K562 (cell line): ENCODE measurements around the gene ZFP57. TPM values are rescaled to one million over a fixed set of nuclear protein-coding genes. Genes with fewer than 3 reads are reported as not detected.
A peak's percentile ranks its signal among the peaks of the same experiment; 100 is the strongest.

Experiments
- ATAC-seq: fragments of 200-7000 bp; cut with Tn5 transposase; 3 replicates; pipeline ENCODE4 v1.9.1; 2020; ENCODE audit warnings: moderate library complexity
- BruUV-seq: library from RNA; stranded (reverse); fragments of 400-500 nt; replicated peaks from 2 replicates; lab custom pipeline; 2021; lab: Mats Ljungman, UMichigan
- CTCF ChIA-PET: fragments of 300-600 bp; formaldehyde crosslinking; extraction: SDS; loops from one replicate; lab custom pipeline; 2021; ENCODE audit warnings: low intra/inter-chr PET ratio; lab: Yijun Ruan, JAX
- POLR2A ChIA-PET: fragments of 300-600, 350-650 bp; sonication (Branson Sonifier 250); formaldehyde crosslinking; extraction: SDS; loops from one replicate; lab custom pipeline; 2021; ENCODE audit warnings: antibody characterized with exemption, inconsistent platforms; lab: Yijun Ruan, JAX
- DNase-seq, 4 experiments: peaks; one replicate each; pipeline versions ENCODE4 v3.0.0 to v3.0.0-alpha.2; 2011 to 2018; ENCODE audit warnings: low spot score in 3 of 4, mixed read lengths in 3 of 4; ENCODE audit errors: extremely low read depth in 1 of 4
- FAIRE-seq: peaks from 2 replicates; lab custom pipeline; 2011; peaks lifted over from hg19 to GRCh38; lab: Jason Lieb, UNC
- H2AFZ ChIP-seq: 2 replicates; pipeline ENCODE4 v1.6.0; 2011; ENCODE audit warnings: low read depth, low read length, control low read depth, inconsistent platforms
- H3K27ac ChIP-seq: fragments of 200-600 bp; 3 replicates; pipeline ENCODE4 v1.8.0; 2011; ENCODE audit warnings: low read depth, mild to moderate bottlenecking, control low read depth, inconsistent platforms, low read length, moderate library complexity, mixed read lengths; ENCODE audit errors: extremely low read depth
- H3K27me3 ChIP-seq, 2 experiments: fragments of 300-600 bp in 1 of 2; 2 replicates in 1 of 2; 3 replicates in 1 of 2; pipeline versions ENCODE4 v1.6.0 to v1.8.0; 2011; ENCODE audit warnings: inconsistent platforms in 2 of 2, low read length in 2 of 2, mild to moderate bottlenecking in 1 of 2, mixed read lengths in 1 of 2, moderate library complexity in 1 of 2; ENCODE audit not compliant: control insufficient read depth in 2 of 2, insufficient read depth in 2 of 2
- H3K36me3 ChIP-seq: fragments of 300-600 bp; 3 replicates; pipeline ENCODE4 v1.8.0; 2011; ENCODE audit warnings: mild to moderate bottlenecking, low read length, inconsistent platforms; ENCODE audit not compliant: control insufficient read depth, insufficient read depth
- H3K4me1 ChIP-seq, 2 experiments: fragments of 200-600 bp in 1 of 2; replicated peaks in 1 of 2; 2 replicates in 1 of 2; 3 replicates in 1 of 2; pipeline versions ENCODE4 v1.5.1 to v1.8.0; 2011; ENCODE audit warnings: inconsistent platforms in 2 of 2, low read length in 2 of 2, mild to moderate bottlenecking in 1 of 2, mixed read lengths in 1 of 2, moderate library complexity in 1 of 2; ENCODE audit not compliant: control insufficient read depth in 2 of 2, insufficient read depth in 2 of 2
- H3K4me2 ChIP-seq: 2 replicates; pipeline ENCODE4 v1.6.1; 2011; ENCODE audit warnings: low read length, control low read depth, inconsistent platforms, mixed read lengths; ENCODE audit not compliant: insufficient read depth
- H3K4me3 ChIP-seq: fragments of 200-600 bp; sonication (generic), shearing (Covaris generic); 2 replicates; pipeline ENCODE4 v1.5.1; 2016; ENCODE audit warnings: control low read depth, inconsistent platforms
- H3K79me2 ChIP-seq: fragments of 200-600 bp; 3 replicates; pipeline ENCODE4 v1.8.0; 2011; ENCODE audit warnings: low read length, inconsistent platforms; ENCODE audit not compliant: control insufficient read depth, insufficient read depth
- H3K9ac ChIP-seq, 2 experiments: 2 replicates each; pipeline versions ENCODE4 v1.6.0 to v1.6.1; 2011; ENCODE audit warnings: low read depth in 2 of 2, low read length in 2 of 2, control low read depth in 1 of 2, inconsistent platforms in 1 of 2, mild to moderate bottlenecking in 1 of 2, mixed read lengths in 1 of 2; ENCODE audit not compliant: insufficient read depth in 1 of 2
- H3K9me1 ChIP-seq: one replicate; pipeline ENCODE4 v1.6.0; 2011; ENCODE audit warnings: inconsistent platforms, mild to moderate bottlenecking, low read length, moderate library complexity; ENCODE audit not compliant: control insufficient read depth, insufficient read depth
- H3K9me3 ChIP-seq: replicated peaks from 2 replicates; pipeline ENCODE4 v1.5.1; 2011; ENCODE audit warnings: low read depth, low read length, inconsistent platforms; ENCODE audit not compliant: control insufficient read depth, insufficient read depth
- H4K20me1 ChIP-seq: replicated peaks from 2 replicates; pipeline ENCODE4 v1.6.1; 2011; ENCODE audit warnings: low read length, inconsistent platforms, mixed read lengths; ENCODE audit not compliant: control insufficient read depth, insufficient read depth
- AFF1 ChIP-seq, 2 experiments: fragments of 450-650 bp; IDR thresholded peaks; 2 replicates each; pipeline ENCODE4 v1.6.1; 2018; ENCODE audit warnings: mild to moderate bottlenecking in 2 of 2, low read depth in 1 of 2; ENCODE audit not compliant: partially characterized antibody in 2 of 2
- ATF4 ChIP-seq: fragments of 450-650 bp; formaldehyde crosslinking; IDR thresholded peaks from 2 replicates; pipeline ENCODE4 v1.4.0; 2022; ENCODE audit warnings: mild to moderate bottlenecking, moderate library complexity
- ELF1 ChIP-seq: fragments of 200-800 bp; sonication (Bioruptor generic); IDR thresholded peaks from 2 replicates; pipeline ENCODE4 v1.6.1; 2016; ENCODE audit warnings: missing genetic modification characterization, missing compliant biosample characterization
- FOXK2 ChIP-seq, 2 experiments: fragments of 450-650 bp; IDR thresholded peaks in 1 of 2; conservative IDR thresholded peaks in 1 of 2; 2 replicates each; pipeline ENCODE4 v1.6.1; 2016; ENCODE audit warnings: low read depth in 2 of 2, mild to moderate bottlenecking in 1 of 2
- MXD1 ChIP-seq: fragments of 250-450 bp; sonication (Bioruptor Pico); IDR thresholded peaks from 2 replicates; pipeline ENCODE4 v1.8.0; 2021; ENCODE audit warnings: borderline replicate concordance, mild to moderate bottlenecking, moderate library complexity; ENCODE audit not compliant: poor library complexity, severe bottlenecking
- RERE ChIP-seq: sonication (generic); formaldehyde crosslinking; IDR thresholded peaks from 2 replicates; pipeline ENCODE4 v1.8.0; 2023; ENCODE audit warnings: missing genetic modification reagents, mild to moderate bottlenecking, borderline replicate concordance
- ZBTB26 ChIP-seq: fragments of 450-650 bp; formaldehyde crosslinking; IDR thresholded peaks from 2 replicates; pipeline ENCODE4 v1.4.0; 2022; ENCODE audit warnings: missing genetic modification characterization
- ZNF699 ChIP-seq: fragments of 250-450 bp; sonication (Bioruptor Pico); IDR thresholded peaks from 2 replicates; pipeline ENCODE4 v1.8.0; 2021; ENCODE audit warnings: mild to moderate bottlenecking, moderate library complexity; ENCODE audit not compliant: insufficient replicate concordance
- WGBS: fragments of 100-300 bp; shearing (Covaris generic); methylation state at CpG from one replicate; pipeline ENCODE4 v1.1.6; 2016; ENCODE audit warnings: low coverage, mixed read lengths; ENCODE audit not compliant: insufficient coverage; ENCODE audit errors: missing lambda C conversion rate; 5-methylcytosine and 5-hydroxymethylcytosine counted together
- in situ Hi-C: fragments of 300-500 bp; cut with MboI; formaldehyde crosslinking; loops from 4 replicates; pipeline ENCODE4 v1.15.0; 2018; ENCODE audit warnings: inconsistent platforms, mixed read lengths
- intact Hi-C: fragments of 100-400 bp; cut with micrococcal nuclease; formaldehyde crosslinking; loops from 2 replicates; pipeline ENCODE4 v1.14.2; 2022
- polyA plus RNA-seq, 8 experiments: library from polyadenylated mRNA; depleted of rRNA in 4 of 8; stranded (reverse) in 5 of 8; unstranded in 3 of 8; fragments of >200 nt; fragmentation: Nextera tagmentation in 2 of 8; fragmentation: Illumina TruSeq in 1 of 8; extraction: Ambion mirVana in 2 of 8; extraction: Trizol in 1 of 8; gene quantifications; 2 replicates each; pipeline versions ENCODE4 v1.2.1 to v1.2.3, GENCODE V29; 2011 to 2014; ENCODE audit warnings: inconsistent platforms in 1 of 8, missing spikeins in 1 of 8
- total RNA-seq, 7 experiments: library from RNA; depleted of rRNA in 6 of 7; stranded (reverse); fragments of >200 nt in 6 of 7; fragmentation: Illumina TruSeq in 2 of 7; extraction: Trizol in 2 of 7; gene quantifications; 2 replicates each; pipeline versions ENCODE4 v1.2.1 to v1.2.3, GENCODE V29; 2011 to 2021; ENCODE audit warnings: low replicate concordance in 1 of 7

The ZFP57 gene
- total and polyA plus RNA-seq, 9 of the 15 experiments (the other 6 are each of a cell fraction or from before 2014, with no cell fraction given) = 0.04 to 0.28 (median 0.13) TPM

- Histone ChIP-seq H2AFZ (no peak overlapping the region), H3K9me3 (no peaks in the 10 kb centered on the region), H3K9ac (no peak overlapping the region), H3K27ac (no peak overlapping the region), H3K27me3 (peaks cover 33 to 50% of the 10 kb centered on the region in 2 experiments), H3K4me1 (no peaks in the 10 kb centered on the region), H3K36me3 (no peaks in the 10 kb centered on the region), H3K79me2 (no peaks in the 10 kb centered on the region), H3K4me3 (no peak overlapping the region), H4K20me1 (no peaks in the 10 kb centered on the region), H3K9me1 (no peaks in the 10 kb centered on the region), H3K4me2 (no peak overlapping the region)
- WGBS = 3% methylated on average over 6 of the region's 6 CpGs
- DNase-seq (peak in 1 of 4 experiments; percentile 6), FAIRE-seq (no peak), ATAC-seq (no peak)
- in situ Hi-C loops (no loop called here), intact Hi-C loops (no loop called here)
- BruUV-seq = no TSS peak
- POLR2A ChIA-PET = interaction anchor here (1.2 kb wide), 1 partner anchor 18 kb away, joined by 4 read pairs; no protein-coding TSS in a partner anchor
- CTCF ChIA-PET = no interaction called here
- TF ChIP-seq ELF1 (no peak), AFF1 (IDR thresholded peaks at IDR 0.05; ENCODE audit: low read depth in 1 of 2, partially characterized antibody in 2 of 2) (no peak), FOXK2 (conservative IDR thresholded peaks at IDR 0.05 in 1 of 2, IDR thresholded peaks at IDR 0.05 in 1 of 2; ENCODE audit: low read depth in 2 of 2) (no peak), MXD1 (no peak), ATF4 (CRISPR knock-in tag) (no peak), ZBTB26 (CRISPR knock-in tag) (no peak), RERE (CRISPR knock-in tag) (no peak), ZNF699 (CRISPR knock-in tag) (no peak)
Observed at GRCh38 chr6:29655658-29656057, 25.3 kb downstream of the ZFP57 start.
